Breast epithelium (tissue), 4 donors: ENCODE data around the gene DSCAML1. TPM values are rescaled to one million over a fixed set of nuclear protein-coding genes. Genes with fewer than 3 reads are reported as not detected.

Experiments
- DNase-seq, 2 donors: peaks; one replicate each; pipeline ENCODE4 v3.0.0-alpha.2; 2019; ENCODE audit warnings: low spot score in 2 of 2
- H3K27ac ChIP-seq, 2 donors: fragments of 200-600 bp; sonication (generic) in 1 of 2; one replicate each; pipeline ENCODE4 v1.5.1; 2016 to 2019; ENCODE audit warnings: mild to moderate bottlenecking in 1 of 2
- H3K27me3 ChIP-seq, 2 donors: fragments of 200-600 bp; sonication (generic) in 1 of 2; one replicate each; pipeline versions ENCODE4 v1.5.1 to v1.6.0; 2017 to 2019; ENCODE audit warnings: control low read depth in 1 of 2, mild to moderate bottlenecking in 1 of 2
- H3K36me3 ChIP-seq: fragments of 200-600 bp; one replicate; pipeline ENCODE4 v1.5.1; 2019
- H3K4me1 ChIP-seq, 2 donors: fragments of 200-600 bp; sonication (generic); one replicate each; pipeline ENCODE4 v1.5.1; 2016 to 2019; ENCODE audit warnings: control low read depth in 1 of 2
- H3K4me3 ChIP-seq, 3 donors: fragments of 200-600 bp; sonication (generic); 1 replicate in 2 of 3; 2 replicates in 1 of 3; pipeline ENCODE4 v1.5.1; 2016 to 2019; ENCODE audit warnings: mild to moderate bottlenecking in 3 of 3, moderate library complexity in 2 of 3
- H3K9me3 ChIP-seq, 2 donors: fragments of 200-600 bp; sonication (generic) in 1 of 2; one replicate each; pipeline ENCODE4 v1.5.1; 2016 to 2019; ENCODE audit warnings: control low read depth in 1 of 2
- CTCF ChIP-seq, 3 donors: fragments of 450-650 bp; IDR thresholded peaks; one replicate each; pipeline ENCODE4 v1.5.1; 2016 to 2017; ENCODE audit warnings: antibody characterized with exemption in 3 of 3, mild to moderate bottlenecking in 3 of 3, moderate library complexity in 3 of 3
- POLR2A ChIP-seq: fragments of 450-650 bp; IDR thresholded peaks from one replicate; pipeline ENCODE4 v1.6.1; 2016; ENCODE audit warnings: antibody characterized with exemption, mild to moderate bottlenecking, moderate library complexity
- POLR2AphosphoS5 ChIP-seq, 3 donors: sonication (generic); formaldehyde crosslinking; IDR thresholded peaks; one replicate each; pipeline ENCODE4 v1.6.1; 2017; ENCODE audit warnings: antibody characterized with exemption in 3 of 3
- intact Hi-C: fragments of 100-400 bp; cut with DNase I; formaldehyde crosslinking; loops from one replicate; pipeline ENCODE4 v1.15.1; 2023; ENCODE audit warnings: low total_unique reads
- total RNA-seq, 3 donors: library from RNA; depleted of rRNA; stranded (reverse); fragments of >200 nt; gene quantifications; one replicate each; pipeline ENCODE4 v1.1.0, GENCODE V29; 2016

The DSCAML1 gene
- total RNA-seq, 3 donors from 2014 or later, result 0.33 to 1.8 (median 0.64) TPM

DNA sequence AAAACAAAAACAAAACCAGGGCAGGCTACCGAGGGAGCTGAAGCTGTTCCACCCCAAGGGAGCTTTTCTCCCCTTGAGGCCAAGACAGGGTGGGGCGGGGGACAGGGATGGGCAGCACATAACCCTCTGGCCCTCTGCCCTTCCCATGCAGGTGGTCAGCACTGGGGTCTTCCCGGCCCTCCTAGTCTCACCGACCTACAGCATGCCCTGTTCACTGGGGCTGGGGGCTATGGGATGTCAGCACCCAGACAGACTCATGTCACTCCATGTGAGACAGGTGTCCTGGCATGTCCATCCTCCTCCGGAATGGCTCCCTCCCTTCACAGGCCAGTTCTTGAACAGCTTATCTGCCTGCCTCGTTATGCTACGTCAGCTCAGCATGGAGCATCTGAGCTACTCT is 51.7 kb downstream of the DSCAML1 start:
- no peak overlapping the region for H3K27ac ChIP-seq
- H3K4me1 ChIP-seq, result no peaks in the 10 kb centered on the region
- no peak for TF ChIP-seq POLR2A
- TF ChIP-seq POLR2AphosphoS5 (IDR thresholded peaks at IDR 0.05), result no peak
- no peak for TF ChIP-seq CTCF (IDR thresholded peaks at IDR 0.05)
- no peaks in the 10 kb centered on the region for H3K36me3 ChIP-seq
- H3K27me3 ChIP-seq, result no peaks in the 10 kb centered on the region
- intact Hi-C loops, result no loop called here
- H3K4me3 ChIP-seq, result no peak overlapping the region
- no peak for DNase-seq
- H3K9me3 ChIP-seq, result peaks cover 0 to 9% of the 10 kb centered on the region in 2 donors

DNA sequence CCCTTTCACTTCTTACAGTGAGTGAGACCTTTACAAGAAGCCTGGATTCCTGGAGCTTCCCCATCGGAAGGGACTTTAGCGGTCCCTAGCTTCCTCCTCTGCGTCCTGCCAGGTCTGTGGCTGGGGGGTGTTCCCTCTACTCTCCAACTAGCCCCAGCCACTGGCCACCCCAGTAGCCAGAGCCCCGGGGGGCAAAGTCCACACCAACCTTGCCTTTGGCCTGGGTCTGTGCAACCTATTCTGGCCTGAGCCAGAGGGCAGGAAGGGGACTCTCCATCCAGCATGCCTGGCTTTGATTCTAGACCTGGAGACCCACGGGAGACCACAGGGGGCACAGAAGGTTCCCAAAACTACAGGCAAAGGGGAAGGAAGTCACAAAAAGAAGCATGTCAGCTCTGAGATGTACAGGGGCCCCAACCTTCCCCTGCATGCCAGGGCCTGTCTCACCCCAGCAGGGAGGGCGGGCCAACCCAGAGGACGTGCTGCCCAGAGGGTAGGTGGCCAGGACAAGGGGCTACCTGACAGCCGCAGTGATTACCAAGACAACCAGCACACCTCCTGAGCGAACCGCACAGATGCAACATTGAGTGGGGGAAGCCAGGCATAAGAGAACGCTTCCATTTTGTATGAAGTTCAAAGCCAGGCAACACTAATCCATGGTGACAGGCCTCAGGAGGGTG is 52.4 kb downstream of the DSCAML1 start:
- H3K4me1 ChIP-seq, result no peaks in the 10 kb centered on the region
- H3K9me3 ChIP-seq, result peaks cover 0 to 9% of the 10 kb centered on the region in 2 donors
- H3K27me3 ChIP-seq, result no peaks in the 10 kb centered on the region
- H3K27ac ChIP-seq, result no peak overlapping the region
- no peak for TF ChIP-seq POLR2AphosphoS5 (IDR thresholded peaks at IDR 0.05)
- no peak for TF ChIP-seq POLR2A
- TF ChIP-seq CTCF (IDR thresholded peaks at IDR 0.05), result no peak
- DNase-seq, result no peak
- no peak overlapping the region for H3K4me3 ChIP-seq
- intact Hi-C loops, result no loop called here
- no peaks in the 10 kb centered on the region for H3K36me3 ChIP-seq

DNA sequence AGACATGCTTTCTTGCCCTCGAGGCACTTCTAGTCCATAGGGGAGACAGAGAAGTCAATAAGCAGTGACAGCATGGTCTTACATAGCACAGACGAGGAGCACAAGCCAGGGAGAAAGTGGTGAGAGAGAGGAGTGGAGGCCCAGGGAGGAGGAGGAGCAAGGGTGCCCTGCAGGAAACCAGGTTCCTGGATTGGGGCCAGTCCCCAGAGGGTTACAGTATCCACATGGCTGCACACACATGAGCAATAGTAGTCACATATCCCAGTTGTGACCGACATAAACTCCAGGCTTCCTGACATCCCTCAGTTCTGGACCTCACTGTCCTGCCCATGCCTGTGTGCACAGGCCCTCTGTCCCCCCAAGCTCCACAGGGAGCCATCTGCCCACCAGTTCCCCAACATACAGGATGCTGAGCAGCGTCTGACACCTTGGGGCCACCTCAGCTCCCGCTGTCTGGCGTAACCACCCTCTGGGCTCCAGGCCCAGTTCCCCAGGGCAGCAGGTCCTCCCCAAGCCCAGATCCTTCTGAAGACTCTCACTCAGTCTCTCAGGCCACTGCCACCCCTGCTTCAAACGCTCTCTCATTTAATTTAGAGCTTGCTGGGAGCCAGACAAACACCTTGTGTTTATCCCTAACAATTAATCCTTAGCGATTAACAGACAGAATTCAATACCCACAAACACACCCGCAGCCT is 53.7 kb downstream of the DSCAML1 start:
- no peaks in the 10 kb centered on the region for H3K27me3 ChIP-seq
- H3K27ac ChIP-seq, result no peak overlapping the region
- peaks cover 0 to 9% of the 10 kb centered on the region in 2 donors for H3K9me3 ChIP-seq
- intact Hi-C loops, result no loop called here
- TF ChIP-seq POLR2A (no peak), CTCF (IDR thresholded peaks at IDR 0.05) (no peak), POLR2AphosphoS5 (IDR thresholded peaks at IDR 0.05) (no peak)
- no peaks in the 10 kb centered on the region for H3K4me1 ChIP-seq
- no peak for DNase-seq
- H3K4me3 ChIP-seq, result no peak overlapping the region
- H3K36me3 ChIP-seq, result no peaks in the 10 kb centered on the region

DNA sequence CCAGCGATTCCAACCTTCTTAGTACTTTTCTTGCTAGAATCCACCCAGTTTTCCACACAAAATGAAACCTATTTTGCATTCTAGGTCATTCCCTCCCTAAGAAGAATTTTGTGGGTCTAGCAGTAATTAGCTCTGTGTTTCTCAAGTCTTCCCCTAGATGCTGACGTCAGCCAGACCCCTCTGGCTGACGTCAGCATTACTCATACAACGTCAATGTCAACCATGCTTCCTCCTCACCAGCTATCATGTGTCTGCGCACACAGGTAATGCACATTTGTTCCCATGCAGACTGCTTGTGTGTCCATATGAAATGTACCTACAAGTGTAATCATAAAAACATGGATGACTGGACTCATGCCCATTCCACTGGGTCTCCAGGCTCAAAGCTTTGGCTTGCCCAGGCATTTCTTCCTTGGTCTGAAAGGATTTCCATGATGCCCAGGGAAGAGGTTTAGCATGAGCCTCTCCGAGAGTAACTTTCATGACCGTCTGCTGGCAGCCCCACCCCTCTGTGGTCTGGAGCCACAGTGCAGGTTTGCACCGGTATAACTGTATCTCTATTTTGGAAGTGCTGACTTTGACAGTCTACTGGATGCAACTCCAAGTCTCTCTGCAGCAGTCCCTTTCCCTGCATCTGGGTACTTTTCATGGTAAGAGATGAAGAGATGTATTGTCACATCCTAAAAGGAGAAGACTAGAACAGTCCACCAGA is 58.6 kb downstream of the DSCAML1 start:
- no peak overlapping the region for H3K27ac ChIP-seq
- H3K27me3 ChIP-seq, result no peaks in the 10 kb centered on the region
- no peaks in the 10 kb centered on the region for H3K36me3 ChIP-seq
- intact Hi-C loops, result no loop called here
- TF ChIP-seq CTCF (IDR thresholded peaks at IDR 0.05) (no peak), POLR2AphosphoS5 (IDR thresholded peaks at IDR 0.05) (no peak), POLR2A (no peak)
- H3K4me1 ChIP-seq, result no peaks in the 10 kb centered on the region
- no peak for DNase-seq
- H3K9me3 ChIP-seq, result peaks cover 0 to 9% of the 10 kb centered on the region in 2 donors
- H3K4me3 ChIP-seq, result no peak overlapping the region
